Measurements from ENCODE around the gene ERN1.

Gene ERN1

GRCh38 chr17:64158406-64158805 is 28.5 kb upstream of the ERN1 start:
- DNase-seq (ENCODE audit: low read depth in 2 of 2), result no peak

- no peak for DNase-seq (ENCODE audit: low read depth in 2 of 2)
Measured at GRCh38 chr17:64157669-64158180, 27.8 kb upstream of the ERN1 start.

DNA sequence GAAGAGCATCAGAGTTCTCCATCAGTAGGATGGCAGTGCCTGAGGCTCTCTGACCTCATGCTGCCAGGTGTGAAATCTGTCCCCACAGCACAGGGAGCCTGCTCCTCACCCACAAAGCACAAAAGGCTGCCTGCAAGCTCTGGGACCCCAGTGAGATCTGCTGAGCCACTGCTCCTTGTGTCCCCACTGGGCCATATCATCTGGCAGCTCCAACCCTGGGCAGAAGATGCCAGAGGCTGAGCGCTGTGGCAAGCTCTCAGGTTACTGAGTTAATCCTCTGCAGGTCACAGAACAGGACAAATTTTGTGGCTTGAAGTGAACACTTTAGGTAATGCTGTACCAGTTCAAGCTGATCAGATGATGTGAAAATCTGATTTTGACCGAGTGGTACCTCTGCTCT is 26.7 kb upstream of the ERN1 start:
- DNase-seq (ENCODE audit: low read depth in 2 of 2), result no peak

GRCh38 chr17:64155751-64156544 is 26.0 kb upstream of the ERN1 start:
- no peak for DNase-seq (ENCODE audit: low read depth in 2 of 2)

- no peak for DNase-seq (ENCODE audit: low read depth in 2 of 2)
Measured at GRCh38 chr17:64155129-64155528, 25.2 kb upstream of the ERN1 start.

GRCh38 chr17:64154717-64155116 is 24.8 kb upstream of the ERN1 start:
- DNase-seq (ENCODE audit: low read depth in 2 of 2), result no peak

DNA sequence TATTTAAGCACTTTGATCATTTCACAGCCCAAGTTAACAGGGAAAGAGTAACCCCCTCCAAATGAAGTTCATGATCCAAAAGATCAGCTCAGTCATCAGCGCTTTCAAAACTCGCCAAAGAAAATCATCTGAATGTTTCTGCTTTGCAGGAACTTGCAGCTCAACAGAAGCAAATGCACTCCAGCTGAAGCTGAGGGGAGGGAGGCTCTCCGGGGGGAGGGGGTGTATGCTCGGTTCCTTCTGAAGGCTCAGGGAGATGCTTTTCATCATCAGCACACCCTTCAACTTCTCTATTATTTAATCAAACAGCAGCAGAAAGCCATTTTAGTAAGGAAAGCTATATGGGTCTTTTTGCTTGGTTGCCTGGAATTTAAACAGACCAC is 24.4 kb upstream of the ERN1 start:
- DNase-seq (ENCODE audit: low read depth in 2 of 2), result no peak

GRCh38 chr17:64153565-64154312 is 23.8 kb upstream of the ERN1 start:
- DNase-seq (ENCODE audit: low read depth in 2 of 2), result no peak

DNA sequence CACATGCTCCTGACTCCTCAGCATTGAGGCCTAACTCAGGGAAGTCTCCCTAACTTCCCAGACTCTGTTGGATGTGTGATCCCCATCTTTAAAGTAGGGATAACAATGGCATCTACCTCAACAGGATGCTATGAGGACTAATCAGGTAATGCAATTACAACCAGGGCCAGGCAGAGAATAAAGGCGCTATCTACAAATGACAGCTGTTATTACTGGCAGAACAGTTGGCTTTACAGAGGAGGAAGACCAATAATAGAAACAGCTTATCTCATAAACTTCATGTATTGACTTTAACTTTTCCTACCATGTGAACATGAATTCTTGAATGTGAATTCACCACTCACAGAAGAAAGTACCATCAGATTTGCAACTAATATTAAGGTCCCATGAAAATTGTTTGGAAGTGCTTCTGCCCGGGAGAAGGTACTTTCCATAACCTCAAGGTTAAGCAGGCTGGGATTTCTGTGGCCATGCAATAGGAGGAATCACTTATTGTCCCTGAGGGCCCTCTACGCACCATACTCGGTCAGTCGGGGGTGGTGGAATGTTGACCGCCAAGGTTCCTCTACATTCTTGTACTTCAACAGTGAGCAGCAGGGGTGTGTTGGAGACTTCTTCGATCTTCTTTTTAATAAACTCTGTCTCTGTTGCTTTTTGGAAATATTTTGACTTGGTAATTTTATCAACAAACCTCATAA is 22.6 kb upstream of the ERN1 start:
- no peak for DNase-seq (ENCODE audit: low read depth in 2 of 2)

DNA sequence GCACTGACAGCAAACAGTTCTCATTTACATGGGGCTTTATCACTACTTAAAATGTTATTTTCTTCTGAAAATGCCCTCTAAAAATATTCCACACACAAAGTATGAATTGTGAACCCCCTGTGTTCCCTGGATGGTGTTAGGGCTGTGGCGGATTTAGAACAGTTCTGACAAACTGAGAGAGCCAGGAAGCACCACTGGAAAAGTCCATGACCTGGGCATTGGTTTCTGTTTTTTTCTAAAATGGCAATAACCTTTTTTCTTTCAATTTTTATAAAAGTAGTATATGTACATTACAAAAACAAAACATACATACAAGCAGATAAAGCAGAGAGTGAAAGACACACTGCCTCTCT is 21.0 kb upstream of the ERN1 start:
- no peak for DNase-seq (ENCODE audit: low read depth in 2 of 2)

GRCh38 chr17:64150237-64151015 is 20.5 kb upstream of the ERN1 start:
- no peak for DNase-seq (ENCODE audit: low read depth in 2 of 2)

GRCh38 chr17:64149196-64149595 is 19.3 kb upstream of the ERN1 start:
- DNase-seq (ENCODE audit: low read depth in 2 of 2), result no peak

GRCh38 chr17:64148699-64149098 is 18.8 kb upstream of the ERN1 start:
- DNase-seq (ENCODE audit: low read depth in 2 of 2), result no peak

DNA sequence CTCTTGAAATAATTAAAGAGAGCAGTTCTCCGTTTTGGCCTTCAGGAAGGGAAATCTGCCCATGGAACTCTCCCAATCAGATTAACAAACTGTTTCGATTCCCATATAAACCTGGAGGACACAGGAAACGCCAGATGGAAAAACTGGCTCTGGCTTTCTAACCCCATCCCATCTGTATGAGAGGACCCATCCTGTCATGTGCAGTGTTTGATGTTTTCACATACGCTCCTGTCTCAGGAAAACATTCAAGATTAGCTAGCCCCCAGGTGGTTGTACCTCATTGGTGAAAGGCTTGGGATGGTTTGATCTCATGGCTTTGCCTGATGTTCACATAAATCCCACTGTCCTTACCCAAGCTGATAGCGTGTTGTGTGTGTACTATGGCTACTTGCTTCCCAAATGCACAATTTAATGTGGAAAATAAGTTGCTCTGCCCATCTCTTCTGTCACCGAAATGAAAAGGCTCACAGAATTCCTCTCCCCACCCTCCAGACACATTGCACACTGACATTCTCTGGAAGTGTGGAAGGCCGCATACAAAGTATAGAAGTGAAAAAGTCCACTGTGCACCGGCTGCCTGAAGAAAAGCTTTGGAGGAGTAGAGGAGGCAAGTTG is 18.2 kb upstream of the ERN1 start:
- DNase-seq (ENCODE audit: low read depth in 2 of 2), result no peak

GRCh38 chr17:64147110-64148016 is 17.4 kb upstream of the ERN1 start:
- no peak for DNase-seq (ENCODE audit: low read depth in 2 of 2)

DNA sequence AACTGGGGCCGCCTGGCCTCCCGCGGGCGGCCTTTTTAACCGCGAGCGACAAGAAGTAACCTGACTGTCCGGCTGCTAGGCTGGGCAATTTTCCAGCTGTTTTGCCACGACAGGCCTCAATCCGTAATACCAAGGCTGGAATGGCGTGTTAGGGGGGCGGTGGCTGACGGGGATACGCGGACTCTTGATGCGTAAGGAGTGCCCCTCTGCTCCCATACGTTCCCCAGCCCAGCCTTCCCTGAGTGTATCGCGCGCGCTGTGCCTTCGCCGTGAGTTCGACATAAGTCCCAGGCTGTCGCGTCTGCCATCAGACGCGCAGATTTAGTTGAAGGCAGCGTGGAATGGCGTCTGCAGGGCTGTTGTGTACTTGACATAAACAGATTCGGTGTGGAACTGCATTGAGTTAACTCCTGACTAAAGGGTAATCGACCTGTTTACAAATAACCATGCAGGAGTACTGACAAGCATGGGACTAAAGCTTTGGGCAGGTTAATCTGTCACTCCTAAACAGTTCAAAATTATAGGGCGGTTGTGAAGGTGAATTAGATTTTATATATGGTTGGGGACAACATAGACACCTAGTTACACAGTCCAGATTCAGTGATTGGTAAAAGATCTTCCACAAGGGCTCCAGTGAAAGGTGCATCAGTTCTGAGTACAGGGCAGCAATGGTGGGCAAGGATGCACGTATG is 16.6 kb upstream of the ERN1 start:
- peak in 1 of 2 donors; percentile 32 for DNase-seq (ENCODE audit: low read depth in 2 of 2)

GRCh38 chr17:64145751-64146417 is 15.9 kb upstream of the ERN1 start:
- DNase-seq (ENCODE audit: low read depth in 2 of 2), result peak; percentile 82 to 88

DNA sequence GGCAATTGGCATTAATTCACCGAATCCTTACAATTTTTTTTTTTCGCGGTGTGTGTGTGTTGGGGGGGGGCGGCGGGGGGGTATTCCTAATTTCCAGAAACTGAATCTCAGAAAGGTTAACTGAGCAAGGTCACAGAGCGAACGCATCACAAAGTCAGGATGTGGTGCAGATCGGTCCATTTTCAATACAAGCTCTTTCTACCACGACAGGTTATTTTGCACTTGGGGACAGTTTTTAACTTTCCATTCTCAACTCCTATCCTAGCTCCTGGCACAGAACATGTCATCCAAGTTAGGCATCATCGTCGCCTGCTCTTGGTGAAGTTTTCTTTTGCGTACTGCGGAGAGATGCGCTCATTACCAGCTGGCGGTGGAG is 15.4 kb upstream of the ERN1 start:
- no peak for DNase-seq (ENCODE audit: low read depth in 2 of 2)

DNA sequence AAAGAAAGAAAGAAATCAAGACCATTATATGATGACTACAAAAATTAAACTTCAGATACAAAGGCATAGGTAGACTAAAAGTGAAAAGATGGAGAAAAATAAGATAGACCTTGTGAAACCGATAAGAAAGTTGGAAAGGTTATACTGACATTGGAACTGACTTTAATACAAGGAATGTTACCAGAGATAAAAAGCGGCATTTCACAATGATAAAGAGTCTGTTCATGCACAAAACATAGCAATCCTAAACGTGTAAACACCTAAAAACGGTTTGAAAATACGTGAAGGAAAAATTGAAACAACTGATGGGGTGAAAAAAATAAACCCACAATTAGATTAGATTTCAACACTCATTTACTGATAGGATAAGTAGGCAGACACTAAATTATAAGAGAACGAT is 9.6 kb upstream of the ERN1 start:
- DNase-seq (ENCODE audit: low read depth in 2 of 2), result no peak
